ENCODE data around the gene CDC42BPA. TPM values are rescaled to one million over a fixed set of nuclear protein-coding genes. Genes with fewer than 3 reads are reported as not detected.
A peak's percentile ranks its signal among the peaks of the same experiment; 100 is the strongest.

The CDC42BPA gene
- total and polyA plus RNA-seq, 2 donors from 2014 or later = 11.2 to 60.7 TPM

DNA sequence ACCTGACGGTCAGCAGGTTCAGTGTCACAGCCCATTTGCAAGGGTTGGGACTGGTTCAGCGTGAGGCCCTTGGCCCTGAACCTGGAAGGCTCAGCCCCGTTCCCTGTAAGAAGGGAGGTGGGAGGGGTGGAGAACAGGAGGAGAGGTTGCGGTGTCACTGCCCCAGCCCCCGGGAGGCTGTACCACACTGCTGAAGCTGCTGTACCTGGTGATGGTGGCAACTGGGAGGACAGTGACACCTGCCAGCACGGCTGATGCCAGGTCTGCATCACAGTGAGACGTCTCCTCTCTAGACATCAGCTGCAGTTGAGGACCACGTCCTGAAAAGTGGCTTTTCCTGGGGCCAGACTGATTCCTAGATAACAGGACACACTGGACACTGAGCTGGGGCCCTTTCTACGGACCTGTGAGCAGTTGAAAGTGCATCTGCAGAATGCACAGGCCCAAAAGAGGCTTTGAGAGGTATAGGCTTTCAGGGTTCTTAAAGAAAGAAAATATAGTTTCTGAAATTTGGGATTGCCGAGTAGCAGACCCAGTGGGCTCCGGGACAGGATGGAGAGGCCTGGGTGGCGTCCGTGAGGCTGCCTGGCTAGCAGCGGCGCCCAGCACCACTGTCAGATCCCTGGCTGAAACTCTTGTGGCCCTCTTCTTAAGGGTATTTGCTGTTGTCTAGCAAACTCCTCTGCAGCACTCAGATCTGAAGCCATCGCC lies 330.5 kb downstream of the CDC42BPA start:
- Histone ChIP-seq H3K9me3 (ENCODE audit: control insufficient read depth in 2 of 3, insufficient read depth in 1 of 3, low read length in 3 of 3) (no peaks in the 10 kb centered on the region), H3K36me3 (ENCODE audit: control insufficient read depth in 2 of 3, insufficient read depth in 3 of 3, low read length in 3 of 3) (peaks cover 0 to 24% (median 9%) of the 10 kb centered on the region in 3 donors), H3K4me3 (ENCODE audit: low read length in 3 of 3) (no peak overlapping the region), H3K4me1 (ENCODE audit: control insufficient read depth in 2 of 3, insufficient read depth in 2 of 3, low read depth in 1 of 3, low read length in 3 of 3) (peaks cover 0 to 13% (median 5%) of the 10 kb centered on the region in 3 donors), H3K27me3 (ENCODE audit: control insufficient read depth, insufficient read depth, low read length) (no peaks in the 10 kb centered on the region), H3K27ac (ENCODE audit: low read depth in 2 of 2, low read length in 2 of 2) (no peak overlapping the region), H3K9ac (ENCODE audit: low read length in 3 of 3) (no peak overlapping the region)
- intact Hi-C loops (cut with DNase I) = no loop called here
- DNase-seq (peak in 1 of 5 donors; percentile 66), FAIRE-seq (no peak)
- TF ChIP-seq, protein P1, sequence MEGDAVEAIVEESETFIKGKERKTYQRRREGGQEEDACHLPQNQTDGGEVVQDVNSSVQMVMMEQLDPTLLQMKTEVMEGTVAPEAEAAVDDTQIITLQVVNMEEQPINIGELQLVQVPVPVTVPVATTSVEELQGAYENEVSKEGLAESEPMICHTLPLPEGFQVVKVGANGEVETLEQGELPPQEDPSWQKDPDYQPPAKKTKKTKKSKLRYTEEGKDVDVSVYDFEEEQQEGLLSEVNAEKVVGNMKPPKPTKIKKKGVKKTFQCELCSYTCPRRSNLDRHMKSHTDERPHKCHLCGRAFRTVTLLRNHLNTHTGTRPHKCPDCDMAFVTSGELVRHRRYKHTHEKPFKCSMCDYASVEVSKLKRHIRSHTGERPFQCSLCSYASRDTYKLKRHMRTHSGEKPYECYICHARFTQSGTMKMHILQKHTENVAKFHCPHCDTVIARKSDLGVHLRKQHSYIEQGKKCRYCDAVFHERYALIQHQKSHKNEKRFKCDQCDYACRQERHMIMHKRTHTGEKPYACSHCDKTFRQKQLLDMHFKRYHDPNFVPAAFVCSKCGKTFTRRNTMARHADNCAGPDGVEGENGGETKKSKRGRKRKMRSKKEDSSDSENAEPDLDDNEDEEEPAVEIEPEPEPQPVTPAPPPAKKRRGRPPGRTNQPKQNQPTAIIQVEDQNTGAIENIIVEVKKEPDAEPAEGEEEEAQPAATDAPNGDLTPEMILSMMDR (IDR thresholded peaks at IDR 0.05; ENCODE audit: borderline replicate concordance, extremely low read depth, insufficient read depth) = no peak

GRCh38 chr1:226987179-226987536 lies 331.1 kb downstream of the CDC42BPA start:
- Histone ChIP-seq H3K9ac (ENCODE audit: low read length in 3 of 3) (no peak overlapping the region), H3K4me3 (ENCODE audit: low read length in 3 of 3) (no peak overlapping the region), H3K27ac (ENCODE audit: low read depth in 2 of 2, low read length in 2 of 2) (no peak overlapping the region), H3K9me3 (ENCODE audit: control insufficient read depth in 2 of 3, insufficient read depth in 1 of 3, low read length in 3 of 3) (no peaks in the 10 kb centered on the region), H3K4me1 (ENCODE audit: control insufficient read depth in 2 of 3, insufficient read depth in 2 of 3, low read depth in 1 of 3, low read length in 3 of 3) (peaks cover 0 to 7% (median 5%) of the 10 kb centered on the region in 3 donors), H3K36me3 (ENCODE audit: control insufficient read depth in 2 of 3, insufficient read depth in 3 of 3, low read length in 3 of 3) (peaks cover 0 to 20% (median 9%) of the 10 kb centered on the region in 3 donors), H3K27me3 (ENCODE audit: control insufficient read depth, insufficient read depth, low read length) (no peaks in the 10 kb centered on the region)
- TF ChIP-seq, protein P1 (IDR thresholded peaks at IDR 0.05; ENCODE audit: borderline replicate concordance, extremely low read depth, insufficient read depth) = no peak
- DNase-seq (peak in 1 of 5 donors; percentile 61), FAIRE-seq (no peak)
- intact Hi-C loops (cut with DNase I) = no loop called here

GRCh38 chr1:226986496-226987178 lies 331.7 kb downstream of the CDC42BPA start:
- DNase-seq (peak in 1 of 5 donors; percentile 56), FAIRE-seq (no peak)
- intact Hi-C loops (cut with DNase I) = no loop called here
- Histone ChIP-seq H3K9ac (ENCODE audit: low read length in 3 of 3) (no peak overlapping the region), H3K27me3 (ENCODE audit: control insufficient read depth, insufficient read depth, low read length) (no peaks in the 10 kb centered on the region), H3K36me3 (ENCODE audit: control insufficient read depth in 2 of 3, insufficient read depth in 3 of 3, low read length in 3 of 3) (peaks cover 0 to 19% (median 9%) of the 10 kb centered on the region in 3 donors), H3K9me3 (ENCODE audit: control insufficient read depth in 2 of 3, insufficient read depth in 1 of 3, low read length in 3 of 3) (no peaks in the 10 kb centered on the region), H3K27ac (ENCODE audit: low read depth in 2 of 2, low read length in 2 of 2) (no peak overlapping the region), H3K4me1 (ENCODE audit: control insufficient read depth in 2 of 3, insufficient read depth in 2 of 3, low read depth in 1 of 3, low read length in 3 of 3) (peaks cover 0 to 6% (median 5%) of the 10 kb centered on the region in 3 donors), H3K4me3 (ENCODE audit: low read length in 3 of 3) (no peak overlapping the region)
- TF ChIP-seq, protein P1 (IDR thresholded peaks at IDR 0.05; ENCODE audit: borderline replicate concordance, extremely low read depth, insufficient read depth) = no peak
